ENCODE results near the gene MEIOC. TPM values are rescaled to one million over a fixed set of nuclear protein-coding genes. Genes with fewer than 3 reads are reported as not detected.
"Not testable (repeated sequence)": the region's sequence is repeated elsewhere in the genome, so short reads cannot be mapped to it uniquely, and the experiment has no call there.

Gene MEIOC
- total and polyA plus RNA-seq, 2 experiments from 2014 or later, result 0.21 to 1.1 TPM

GRCh38 chr17:44693609-44694008 lies 37.3 kb downstream of the MEIOC start:
- Histone ChIP-seq H3K4me1 (ENCODE audit: low read depth) (peaks cover under 1% of the 10 kb centered on the region), H3K9me3 (ENCODE audit: low read depth) (no peaks in the 10 kb centered on the region), H3K4me3 (no peak overlapping the region), H3K27me3 (no peaks in the 10 kb centered on the region), H3K36me3 (no peaks in the 10 kb centered on the region), H3K27ac (no peak overlapping the region)
- no peak for TF ChIP-seq CTCF (IDR thresholded peaks at IDR 0.05; ENCODE audit: low read depth, low read length)
- DNase-seq (ENCODE audit: low read depth in 1 of 2, low spot score in 1 of 2), result no peak

GRCh38 chr17:44700288-44700687 lies 44.0 kb downstream of the MEIOC start:
- H3K27me3 ChIP-seq; H3K36me3 ChIP-seq; DNase-seq (ENCODE audit: low read depth in 1 of 2, low spot score in 1 of 2); H3K9me3 ChIP-seq (ENCODE audit: low read depth); H3K4me1 ChIP-seq (ENCODE audit: low read depth); H3K27ac ChIP-seq; H3K4me3 ChIP-seq: not testable (repeated sequence)

GRCh38 chr17:44707755-44708400 lies 51.6 kb downstream of the MEIOC start:
- peak in 1 of 2 donors; percentile 16 for DNase-seq (ENCODE audit: low read depth in 1 of 2, low spot score in 1 of 2)
- H3K9me3 ChIP-seq (ENCODE audit: low read depth), result no peaks in the 10 kb centered on the region
- peaks cover 3% of the 10 kb centered on the region for H3K4me1 ChIP-seq (ENCODE audit: low read depth)
- peak overlapping the region; percentile 87 for H3K4me3 ChIP-seq
- no peak for TF ChIP-seq CTCF (IDR thresholded peaks at IDR 0.05; ENCODE audit: low read depth, low read length)
- H3K27ac ChIP-seq, result peak overlapping the region; percentile 93
- no peaks in the 10 kb centered on the region for H3K27me3 ChIP-seq
- no peaks in the 10 kb centered on the region for H3K36me3 ChIP-seq

- H3K9me3 ChIP-seq (ENCODE audit: low read depth), result no peaks in the 10 kb centered on the region
- H3K4me3 ChIP-seq, result peak within 1 kb of the TSS; percentile 87
- H3K4me1 ChIP-seq (ENCODE audit: low read depth), result peaks cover 3% of the 10 kb centered on the region
- no peaks in the 10 kb centered on the region for H3K36me3 ChIP-seq
- H3K27me3 ChIP-seq, result no peaks in the 10 kb centered on the region
- peak; percentile 88 to 95 for DNase-seq (ENCODE audit: low read depth in 1 of 2, low spot score in 1 of 2)
- peak within 1 kb of the TSS; percentile 93 for H3K27ac ChIP-seq
- TF ChIP-seq CTCF (IDR thresholded peaks at IDR 0.05; ENCODE audit: low read depth, low read length), result no peak
Measured at GRCh38 chr17:44708401-44709263, 52.4 kb downstream of the MEIOC start, which contains the start of gene DBF4B. Gene DBF4B (plus strand): TSS chr17:44708665. CDS start chr17:44708821, 156 bp downstream.

GRCh38 chr17:44719444-44719843 lies 63.2 kb downstream of the MEIOC start:
- Histone ChIP-seq H3K36me3 (no peaks in the 10 kb centered on the region), H3K4me1 (ENCODE audit: low read depth) (no peaks in the 10 kb centered on the region), H3K9me3 (ENCODE audit: low read depth) (no peaks in the 10 kb centered on the region), H3K27me3 (no peaks in the 10 kb centered on the region), H3K4me3 (no peak overlapping the region), H3K27ac (no peak overlapping the region)
- no peak for DNase-seq (ENCODE audit: low read depth in 1 of 2, low spot score in 1 of 2)
- TF ChIP-seq CTCF (IDR thresholded peaks at IDR 0.05; ENCODE audit: low read depth, low read length), result no peak

- H3K4me1 ChIP-seq (ENCODE audit: low read depth), result no peaks in the 10 kb centered on the region
- H3K9me3 ChIP-seq (ENCODE audit: low read depth), result no peaks in the 10 kb centered on the region
- H3K4me3 ChIP-seq, result no peak overlapping the region
- no peaks in the 10 kb centered on the region for H3K27me3 ChIP-seq
- H3K27ac ChIP-seq, result no peak overlapping the region
- H3K36me3 ChIP-seq, result no peaks in the 10 kb centered on the region
- no peak for DNase-seq (ENCODE audit: low read depth in 1 of 2, low spot score in 1 of 2)
- no peak for TF ChIP-seq CTCF (IDR thresholded peaks at IDR 0.05; ENCODE audit: low read depth, low read length)
Measured at GRCh38 chr17:44722254-44722653, 66.0 kb downstream of the MEIOC start.

All from cardiac muscle cell (in vitro differentiated cells and primary cell).